HG03558 (cell line): ENCODE results near the gene GALNT2.
A peak's percentile ranks its signal among the peaks of the same experiment; 100 is the strongest.

Experiments used
- ATAC-seq: cut with Tn5 transposase; IDR thresholded peaks from one replicate; pipeline ENCODE4 v1.9.1; 2021; ENCODE audit warnings: moderate number of reproducible peaks; ENCODE audit not compliant: unreplicated experiment; ENCODE audit errors: extremely low read depth

The GALNT2 gene

DNA sequence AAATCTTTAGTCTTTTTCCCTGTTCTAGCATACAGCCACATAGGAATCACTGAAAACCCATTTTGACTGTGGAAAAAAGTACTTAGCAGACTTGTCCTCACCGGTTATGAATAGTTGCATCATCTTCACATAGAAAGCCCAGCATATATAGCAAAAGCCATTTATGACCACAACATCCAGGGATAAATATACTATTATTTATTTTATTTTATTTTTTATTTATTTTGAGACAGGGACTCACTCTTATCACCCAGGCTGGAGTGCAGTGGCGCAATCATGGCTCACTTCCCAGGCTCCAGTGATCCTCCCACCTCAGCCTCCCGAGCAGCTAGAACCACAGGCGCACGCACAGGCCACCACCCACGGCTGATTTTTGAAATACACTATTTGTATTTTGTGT is 175.3 kb downstream of the GALNT2 start:
- ATAC-seq, result no peak

DNA sequence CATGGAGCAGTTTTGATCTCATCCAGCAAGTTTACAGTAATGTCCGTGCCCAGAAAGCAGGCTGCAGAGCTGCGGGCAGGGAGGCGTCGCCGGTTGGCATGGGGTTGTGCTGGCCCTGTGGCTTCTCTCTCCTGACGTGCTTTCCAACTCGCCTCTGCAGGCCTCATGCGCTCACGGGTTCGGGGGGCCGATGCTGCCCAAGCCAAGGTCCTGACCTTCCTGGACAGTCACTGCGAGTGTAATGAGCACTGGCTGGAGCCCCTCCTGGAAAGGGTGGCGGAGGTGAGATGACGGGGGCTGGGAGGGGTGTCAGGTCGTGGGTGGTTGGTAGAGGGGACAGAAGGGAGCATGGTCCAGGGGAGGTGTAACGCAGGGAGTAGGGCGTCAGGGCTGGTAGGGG is 176.1 kb downstream of the GALNT2 start:
- no peak for ATAC-seq

DNA sequence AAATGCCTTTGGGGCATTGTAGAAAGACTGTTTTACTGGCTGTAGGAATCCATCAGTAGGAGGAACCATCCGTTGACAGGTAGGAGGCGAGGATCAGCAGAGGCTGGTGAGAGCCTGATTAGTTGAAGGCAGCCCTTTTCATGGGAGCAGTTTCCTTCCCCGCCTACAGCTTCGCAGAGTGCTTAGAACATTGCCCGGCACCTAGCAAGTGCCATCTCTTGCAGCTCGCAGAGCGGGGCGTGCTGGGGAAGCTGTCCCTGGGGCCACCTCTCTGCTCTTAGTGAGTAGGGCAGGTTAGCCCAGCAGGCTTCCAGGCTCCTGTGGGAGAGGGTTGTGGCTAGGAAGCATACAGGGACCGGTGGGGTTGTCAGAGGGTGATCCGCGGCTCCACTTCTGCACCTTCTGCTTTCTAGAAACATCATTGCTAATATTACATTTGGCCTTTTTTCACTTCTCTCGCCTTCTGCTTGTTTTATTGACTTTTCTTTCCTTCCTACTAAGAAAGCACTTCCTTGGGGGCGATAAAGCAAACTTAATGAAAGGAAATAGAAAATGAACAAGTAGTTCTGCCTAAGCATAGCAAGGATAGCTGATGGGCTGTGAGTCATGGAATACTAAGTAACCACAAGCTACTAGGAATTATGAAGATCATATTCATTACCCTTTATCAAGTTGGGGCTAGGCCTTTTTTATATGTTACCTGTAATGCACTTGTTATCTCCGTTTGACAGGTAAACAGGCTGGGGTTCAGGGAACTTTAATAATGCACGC is 176.7 kb downstream of the GALNT2 start:
- no peak for ATAC-seq

DNA sequence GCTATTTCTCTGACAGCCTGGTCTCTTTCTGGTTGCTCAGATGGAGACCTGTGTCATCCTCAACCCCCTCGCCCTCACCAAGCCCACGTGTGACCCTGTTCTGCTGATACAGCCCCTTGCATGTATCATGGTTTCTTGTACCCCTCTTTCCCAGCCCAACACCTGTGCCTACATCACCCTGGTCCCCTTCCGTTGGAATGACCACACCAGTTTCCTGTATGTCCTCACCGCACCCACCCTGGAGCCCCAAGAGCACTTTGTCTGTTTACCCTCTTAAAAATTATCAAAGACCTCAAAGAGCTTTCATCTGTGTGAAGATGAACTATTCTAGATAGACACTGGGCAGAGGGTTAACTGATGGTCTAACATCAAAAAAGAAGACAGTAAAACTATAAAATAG is 179.5 kb downstream of the GALNT2 start:
- ATAC-seq, result no peak

DNA sequence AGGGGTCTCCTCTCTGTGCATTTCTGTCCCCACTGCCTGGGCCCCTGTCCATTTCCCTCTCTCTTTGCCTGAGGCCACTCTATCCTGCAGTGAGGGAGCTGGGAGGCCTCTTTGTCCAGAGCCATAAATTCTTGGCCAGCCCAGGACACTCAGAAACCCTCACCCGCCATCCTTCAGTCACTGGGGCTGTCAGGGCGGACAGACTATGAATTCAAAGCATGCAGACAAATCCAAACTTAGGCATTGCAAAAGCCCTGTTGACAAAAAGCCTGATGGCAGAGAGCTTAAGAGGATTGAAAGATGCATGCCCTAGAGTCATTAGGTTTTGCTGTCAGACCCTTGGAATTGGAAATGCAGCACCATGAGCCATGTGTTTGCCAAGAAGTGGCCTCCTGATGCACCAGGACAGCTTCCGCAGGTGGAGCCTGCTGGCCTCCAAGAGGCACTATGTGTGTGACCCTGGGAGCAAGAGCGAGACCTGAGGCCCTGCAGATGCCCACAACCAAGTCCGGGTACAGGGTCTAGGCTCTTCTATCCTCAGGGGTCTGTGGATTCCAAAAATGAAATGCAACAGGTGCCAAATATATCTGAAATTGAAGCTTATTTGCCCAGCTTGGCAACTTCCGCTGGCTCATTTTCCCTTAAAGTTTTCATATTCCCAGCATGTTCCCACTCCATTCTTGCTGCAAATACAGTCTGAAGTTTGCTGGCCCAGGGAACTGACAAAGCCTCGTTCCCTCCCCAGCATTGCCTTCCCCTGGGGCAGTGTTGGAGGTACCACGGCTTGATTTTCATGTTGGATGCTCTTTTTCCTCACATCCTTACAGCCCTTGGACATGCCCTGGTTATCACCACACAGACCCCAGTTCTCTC is 181.2 kb downstream of the GALNT2 start:
- no peak for ATAC-seq

DNA sequence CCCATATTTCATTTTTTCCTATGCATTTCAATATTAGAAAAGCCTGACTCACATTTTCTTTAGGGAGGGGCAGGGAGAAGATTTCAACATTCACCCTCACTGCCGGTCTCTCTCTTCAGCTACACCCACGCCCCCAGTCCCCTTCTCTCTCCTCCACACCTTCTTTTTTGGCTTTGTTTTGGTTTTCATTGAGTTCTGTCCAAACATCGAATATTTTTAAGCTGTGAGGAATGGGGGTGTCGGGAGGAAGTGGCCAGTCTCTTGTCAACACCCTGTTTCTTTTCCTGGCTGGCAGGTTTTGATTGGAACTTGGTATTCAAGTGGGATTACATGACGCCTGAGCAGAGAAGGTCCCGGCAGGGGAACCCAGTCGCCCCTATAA is 181.8 kb downstream of the GALNT2 start:
- ATAC-seq, result no peak

DNA sequence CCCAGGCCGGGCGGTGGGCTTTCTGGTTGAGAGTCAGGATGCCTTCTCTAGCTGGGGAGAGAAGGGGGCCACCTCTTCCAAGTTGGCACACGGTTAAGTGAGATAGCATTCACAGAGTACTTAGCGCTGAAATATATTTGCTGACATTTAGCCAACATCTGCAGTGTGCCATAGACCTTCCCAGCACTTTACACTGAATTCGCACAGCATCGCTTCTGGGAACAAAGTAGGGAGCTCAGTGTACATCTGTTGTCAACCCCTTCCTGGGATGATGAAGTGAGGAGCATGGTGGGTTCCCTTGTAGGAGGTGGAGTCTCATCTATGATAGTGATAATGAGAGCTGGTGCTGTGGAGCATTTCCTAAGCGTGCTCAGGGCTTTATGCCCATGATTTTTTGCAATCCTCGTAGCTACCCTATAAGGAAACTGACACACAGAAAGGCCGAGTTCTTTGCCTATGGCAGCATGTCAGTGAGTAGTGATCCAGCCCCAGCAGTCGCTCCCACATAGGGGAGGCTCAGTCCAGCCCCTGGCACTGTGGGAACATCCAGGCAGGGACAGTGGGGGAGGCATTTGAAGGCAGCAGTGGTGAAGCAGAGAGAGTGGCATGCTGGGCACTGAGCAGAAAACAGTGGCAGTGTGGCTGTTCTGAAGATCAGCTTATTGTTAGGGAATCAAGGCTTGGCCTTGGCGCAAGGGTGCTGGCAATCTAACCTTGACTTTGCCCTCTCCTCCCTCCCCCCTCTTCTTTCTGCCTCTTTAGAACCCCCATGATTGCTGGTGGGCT is 182.8 kb downstream of the GALNT2 start:
- ATAC-seq, result no peak

DNA sequence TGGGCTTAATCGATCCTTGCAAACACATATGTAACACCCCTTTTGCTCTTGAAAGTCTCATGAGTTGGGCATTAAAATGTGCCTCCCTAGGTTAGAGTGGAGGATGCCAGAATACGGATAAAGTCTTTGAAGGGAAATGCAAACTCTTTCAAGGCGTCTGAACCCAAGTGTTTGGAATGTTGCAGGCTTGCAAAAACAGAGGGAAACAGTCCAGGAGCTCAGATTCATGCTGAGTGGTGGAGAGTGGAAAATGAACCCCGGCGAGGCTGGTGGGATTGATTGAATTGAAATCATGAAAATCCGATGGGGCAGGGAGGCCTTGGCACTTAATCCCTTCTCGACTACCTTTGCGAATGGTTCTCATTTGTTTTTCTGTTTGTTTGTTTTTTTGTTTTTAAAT is 183.6 kb downstream of the GALNT2 start:
- no peak for ATAC-seq

DNA sequence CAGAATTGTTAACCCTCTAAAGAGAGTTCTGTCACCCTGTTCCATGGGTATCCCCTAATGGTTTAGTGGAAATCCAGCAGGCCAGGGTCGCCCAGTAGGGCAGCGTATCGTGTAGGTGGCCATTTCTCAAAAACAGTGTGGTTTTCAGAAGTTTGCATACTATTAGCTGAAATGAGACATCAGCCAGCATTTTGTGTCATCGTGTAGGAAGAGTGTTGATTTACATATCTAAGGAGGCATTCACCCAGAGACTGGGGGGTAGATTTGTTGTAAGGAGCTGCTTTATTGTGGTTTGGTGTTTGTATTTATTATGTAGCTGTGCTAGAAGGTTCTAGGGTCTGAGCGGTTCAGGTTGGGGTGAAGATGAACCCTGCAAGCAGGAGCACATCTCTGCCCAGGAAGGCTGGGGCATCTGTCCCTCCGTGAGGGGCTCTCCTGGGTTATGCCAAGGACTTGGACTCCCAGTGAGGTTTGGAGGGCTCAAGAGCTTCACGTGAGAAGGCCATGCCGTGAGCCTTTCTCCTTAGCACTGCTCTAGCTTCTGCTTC is 184.7 kb downstream of the GALNT2 start:
- peak; percentile 82 for ATAC-seq

DNA sequence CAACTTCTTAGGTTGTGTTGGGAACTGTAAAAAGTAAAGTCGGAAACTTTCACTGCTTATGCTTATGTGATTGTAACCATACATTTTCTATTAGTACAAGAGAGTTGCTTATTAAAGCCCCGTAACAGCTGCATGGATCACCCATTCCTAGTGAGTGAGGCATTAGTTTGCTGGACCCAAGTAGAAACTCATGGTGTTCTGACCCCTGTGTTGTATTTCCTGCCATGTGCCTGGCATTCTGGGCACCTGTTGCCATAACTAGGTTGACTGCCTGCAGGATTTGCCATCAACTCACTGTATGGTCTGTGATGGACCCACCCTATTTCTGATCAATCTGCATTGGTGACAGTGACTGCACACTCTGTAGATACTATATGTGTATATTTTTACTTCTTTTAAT is 186.1 kb downstream of the GALNT2 start:
- ATAC-seq, result no peak

DNA sequence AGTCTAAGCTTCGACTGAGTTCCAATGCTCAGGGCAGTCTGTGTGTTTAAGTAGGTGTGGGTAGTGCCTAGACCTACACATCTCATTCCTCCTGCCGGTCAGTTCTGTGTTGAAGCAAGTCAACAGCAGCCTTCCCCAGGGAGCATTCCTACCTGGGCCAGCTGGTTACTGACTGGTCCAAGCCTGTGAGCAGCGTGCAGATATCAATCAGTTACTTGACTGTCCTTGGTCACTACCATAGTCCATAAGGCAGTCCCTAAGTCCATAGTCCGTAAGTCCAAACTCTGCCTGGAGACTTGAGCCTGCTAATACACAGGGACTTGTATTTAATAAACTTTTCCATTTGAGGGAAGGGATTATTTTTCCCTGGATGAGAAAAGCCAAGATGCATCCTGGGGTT is 187.2 kb downstream of the GALNT2 start:
- no peak for ATAC-seq

DNA sequence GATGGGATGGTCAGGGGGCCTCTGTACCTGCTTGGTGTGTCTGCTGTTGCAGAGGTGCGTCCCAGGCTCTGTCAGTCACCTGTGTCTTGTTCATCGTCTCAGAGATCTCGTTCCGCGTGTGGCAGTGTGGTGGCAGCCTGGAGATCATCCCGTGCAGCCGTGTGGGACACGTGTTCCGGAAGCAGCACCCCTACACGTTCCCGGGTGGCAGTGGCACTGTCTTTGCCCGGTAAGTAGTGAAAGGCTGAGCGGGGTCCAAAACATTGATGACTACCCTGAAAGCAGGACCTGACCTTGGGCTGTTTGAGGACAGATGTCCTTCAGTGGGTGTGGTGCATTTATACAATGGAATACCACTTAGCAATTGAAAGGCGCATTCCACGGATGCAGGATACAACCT is 188.1 kb downstream of the GALNT2 start:
- no peak for ATAC-seq

DNA sequence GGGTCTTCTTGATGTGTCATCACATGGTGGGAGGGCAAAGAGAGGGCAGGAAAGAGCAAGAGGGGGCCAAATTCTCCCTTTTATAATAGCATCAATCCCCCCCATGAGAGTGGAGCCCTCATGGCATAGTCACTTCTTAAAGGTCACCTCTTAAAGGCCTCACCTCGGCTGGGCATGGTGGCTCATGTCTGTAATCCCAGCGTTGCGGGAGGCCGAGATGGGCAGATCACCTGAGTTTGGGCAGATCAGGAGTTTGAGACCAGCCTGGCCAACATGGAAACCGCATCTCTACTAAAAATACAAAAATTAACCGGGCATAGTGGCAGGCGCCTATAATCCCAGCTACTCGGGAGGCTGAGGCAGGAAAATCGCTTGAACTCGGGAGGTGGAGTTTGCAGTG is 189.0 kb downstream of the GALNT2 start:
- no peak for ATAC-seq

DNA sequence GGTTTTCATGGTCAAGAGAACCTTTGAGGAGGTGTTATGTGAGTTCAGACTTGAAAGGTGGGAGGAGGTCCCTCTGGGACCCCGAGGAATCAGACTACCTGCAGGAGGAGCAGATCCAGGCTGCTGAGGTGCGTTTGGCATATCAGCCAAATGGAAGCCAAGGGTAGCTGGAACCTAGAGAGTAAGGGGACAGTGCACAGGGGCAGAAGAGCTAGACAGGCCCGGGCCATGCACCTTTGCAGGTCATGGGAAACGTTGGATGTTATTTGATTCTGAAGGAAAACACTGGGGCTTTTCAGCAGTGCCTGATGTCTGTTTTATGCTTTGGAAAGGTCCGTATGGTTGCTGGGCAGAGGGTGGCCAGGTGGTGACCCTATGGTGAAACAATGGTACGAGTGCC is 189.9 kb downstream of the GALNT2 start:
- no peak for ATAC-seq

DNA sequence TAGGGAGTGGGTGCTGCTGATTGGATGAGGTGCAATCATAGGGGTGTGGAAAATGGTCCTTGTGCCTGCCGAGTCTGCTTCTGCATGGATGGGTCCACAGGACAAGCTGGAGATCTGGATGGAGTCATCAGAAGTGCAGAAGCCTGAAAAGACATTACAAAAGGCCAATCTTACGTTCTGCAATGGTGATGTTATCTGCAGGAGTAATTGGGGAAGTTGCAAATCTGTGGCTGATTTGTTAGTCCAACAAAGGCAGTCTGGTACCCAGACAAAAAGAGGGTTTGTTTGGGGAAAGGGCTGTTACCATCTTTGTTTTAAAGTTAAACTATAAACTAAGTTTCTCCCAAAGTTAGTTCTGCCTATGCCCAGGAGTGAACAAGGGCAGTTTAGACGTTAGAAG is 192.6 kb downstream of the GALNT2 start:
- ATAC-seq, result no peak

DNA sequence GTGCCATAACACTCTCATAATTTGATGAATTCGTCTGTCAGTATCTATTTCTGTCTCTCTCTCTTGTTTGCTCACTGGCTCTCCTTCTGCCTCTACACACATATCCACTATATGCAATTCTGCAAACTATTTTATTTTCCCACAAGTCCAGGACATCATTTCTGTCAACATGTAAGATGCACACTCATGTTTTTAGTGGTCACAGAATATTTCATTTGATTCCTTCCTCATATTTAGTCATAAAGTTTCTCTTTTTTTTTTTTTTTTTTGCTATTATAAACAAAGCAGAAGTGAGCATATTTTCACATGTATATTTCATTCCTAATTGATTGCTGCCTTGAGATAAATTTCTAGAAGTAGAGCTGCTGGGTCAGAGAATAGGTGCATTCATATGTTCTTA is 193.8 kb downstream of the GALNT2 start:
- ATAC-seq, result no peak

DNA sequence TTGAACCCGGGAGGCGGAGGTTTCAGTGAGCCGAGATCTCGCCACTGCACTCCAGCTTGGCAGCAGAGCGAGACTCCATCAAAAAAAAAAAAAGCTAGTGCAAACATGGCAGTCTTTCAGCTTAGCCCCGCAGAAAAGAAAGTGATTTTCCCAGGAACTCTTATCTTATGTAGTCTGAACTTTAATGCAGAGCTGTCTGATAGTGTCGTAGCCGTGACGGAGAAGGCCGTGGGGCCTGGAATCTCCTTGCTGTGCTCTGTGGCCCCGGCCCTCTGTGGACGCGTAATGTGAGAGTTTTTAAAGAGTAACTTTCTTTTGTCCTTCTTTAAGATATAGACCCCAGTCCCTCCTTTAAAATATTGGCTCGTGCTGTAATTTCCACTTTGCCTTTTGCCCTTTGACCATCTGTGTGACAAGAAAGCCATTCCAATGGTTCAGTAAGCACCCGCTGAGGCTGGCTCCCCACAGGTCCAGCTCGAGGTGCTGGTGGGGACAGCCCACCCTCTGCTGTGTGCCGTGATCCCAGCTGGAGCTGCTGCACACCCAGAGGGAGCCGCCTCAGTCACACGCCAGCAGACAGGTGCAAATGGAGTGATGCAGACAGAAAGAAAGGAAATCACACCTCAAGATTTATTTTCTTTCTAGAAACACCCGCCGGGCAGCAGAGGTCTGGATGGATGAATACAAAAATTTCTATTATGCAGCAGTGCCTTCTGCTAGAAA is 195.1 kb downstream of the GALNT2 start:
- ATAC-seq, result no peak

DNA sequence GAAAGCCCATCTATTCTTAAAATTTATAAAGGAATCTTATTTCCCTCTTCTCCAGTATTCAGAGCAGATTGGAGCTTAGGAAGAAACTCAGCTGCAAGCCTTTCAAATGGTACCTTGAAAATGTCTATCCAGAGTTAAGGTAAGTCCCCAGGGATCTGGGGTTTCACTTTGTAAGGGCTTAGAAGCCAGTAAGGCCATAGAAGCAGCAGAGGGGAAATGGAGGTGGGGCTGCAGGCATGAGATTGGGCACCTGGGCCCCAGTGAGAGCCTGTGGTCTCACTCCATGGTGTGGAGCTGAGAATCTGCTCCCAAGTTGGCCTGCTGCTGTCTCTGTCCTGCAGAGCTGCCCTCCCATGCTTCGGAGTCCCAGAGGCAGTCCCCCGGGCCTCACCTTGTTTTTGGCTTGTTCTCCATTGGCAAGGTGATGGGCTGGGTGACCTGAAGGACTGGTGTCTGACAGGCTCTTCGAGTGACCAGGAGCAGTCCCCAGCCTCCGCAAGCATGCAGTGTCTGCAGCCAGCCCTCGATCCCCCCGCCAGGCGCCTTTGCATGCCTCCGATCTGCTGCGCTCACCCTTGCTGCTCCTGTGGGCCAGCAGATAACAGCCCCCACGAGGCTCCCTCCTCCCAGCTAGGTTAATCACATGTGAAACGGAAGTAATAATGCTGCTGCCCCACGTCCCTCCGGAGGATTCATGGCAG is 196.0 kb downstream of the GALNT2 start:
- ATAC-seq, result no peak

DNA sequence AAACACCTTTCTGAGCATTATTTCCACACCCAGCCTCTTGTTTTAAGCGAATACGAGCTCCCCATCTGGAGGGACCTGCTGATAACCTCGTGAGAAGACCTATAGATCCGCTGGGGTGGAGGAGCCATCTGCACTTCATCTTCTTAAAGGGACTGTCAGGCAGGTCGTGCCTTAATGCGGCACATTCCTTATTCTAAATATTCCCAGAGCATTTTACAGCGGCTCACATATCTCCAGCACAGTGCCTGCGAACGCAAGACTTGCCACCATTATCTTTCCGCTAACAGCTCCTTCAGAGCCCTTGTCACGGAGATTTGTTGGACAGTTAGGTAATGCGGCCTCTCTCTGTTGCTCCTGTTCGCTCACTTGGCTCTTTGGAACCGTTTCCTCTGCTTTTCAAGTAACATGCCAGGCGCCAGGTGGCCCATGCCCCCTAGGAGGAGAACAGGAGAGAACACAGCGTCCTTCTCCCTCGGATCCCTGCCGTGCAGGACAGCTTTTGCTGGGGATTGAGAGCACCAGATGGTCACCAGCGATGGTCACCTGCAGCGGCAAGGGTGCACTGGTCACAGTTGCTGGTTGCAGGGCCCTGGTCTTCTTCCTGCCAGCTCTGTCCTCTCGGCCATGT is 196.6 kb downstream of the GALNT2 start:
- no peak for ATAC-seq
